K562 (cell line): Measurements from ENCODE around the gene ZER1. TPM values are rescaled to one million over a fixed set of nuclear protein-coding genes. Genes with fewer than 3 reads are reported as not detected.

Experiments
- CBX3 ChIP-seq, 2 experiments: IDR thresholded peaks; 1 replicate in 1 of 2; 2 replicates in 1 of 2; pipeline ENCODE4 v1.6.1; 2012; ENCODE audit warnings: inconsistent platforms in 2 of 2, low read length in 2 of 2, borderline replicate concordance in 1 of 2, control low read depth in 1 of 2
- CBX5 ChIP-seq: IDR thresholded peaks from 2 replicates; pipeline ENCODE4 v1.6.1; 2014; ENCODE audit warnings: low read depth, borderline replicate concordance
- FOXO4 ChIP-seq: fragments of 450-650 bp; formaldehyde crosslinking; IDR thresholded peaks from 2 replicates; pipeline ENCODE4 v1.4.0; 2020; ENCODE audit warnings: mild to moderate bottlenecking, moderate library complexity
- HNRNPK ChIP-seq: fragments of 200-400 bp; formaldehyde crosslinking; IDR thresholded peaks from one replicate; pipeline ENCODE4 v1.6.1; 2018; ENCODE audit warnings: mild to moderate bottlenecking, low read depth, low read length; ENCODE audit not compliant: poor library complexity, severe bottlenecking
- KLF1 ChIP-seq: fragments of 450-650 bp; IDR thresholded peaks from 2 replicates; pipeline ENCODE4 v1.6.1; 2016; ENCODE audit warnings: missing genetic modification characterization, missing compliant biosample characterization
- MCM7 ChIP-seq, 2 experiments: fragments of 450-650 bp; IDR thresholded peaks; 2 replicates each; pipeline ENCODE4 v1.6.1; 2016 to 2018
- MIER1 ChIP-seq: fragments of 450-650 bp; IDR thresholded peaks from 2 replicates; pipeline ENCODE4 v1.6.1; 2016; ENCODE audit warnings: antibody characterized with exemption, mild to moderate bottlenecking, low read depth
- NBN ChIP-seq: fragments of 450-650 bp; IDR thresholded peaks from 2 replicates; pipeline ENCODE4 v1.6.1; 2016; ENCODE audit warnings: low read depth, mild to moderate bottlenecking
- NR2C2 ChIP-seq, 2 experiments: fragments of 200-800 bp in 1 of 2; sonication (Bioruptor generic) in 1 of 2; sonication (generic) in 1 of 2; formaldehyde crosslinking in 1 of 2; IDR thresholded peaks; 2 replicates each; pipeline versions ENCODE4 v1.6.1 to v1.8.0; 2016 to 2022; ENCODE audit warnings: mild to moderate bottlenecking in 1 of 2, missing compliant biosample characterization in 1 of 2, missing genetic modification characterization in 1 of 2, missing genetic modification reagents in 1 of 2
- PATZ1 ChIP-seq: fragments of 250-450 bp; sonication (Bioruptor Pico); IDR thresholded peaks from 2 replicates; pipeline ENCODE4 v1.5.0; 2020; ENCODE audit warnings: mild to moderate bottlenecking, borderline replicate concordance
- POLR2B ChIP-seq: fragments of 450-650 bp; IDR thresholded peaks from 2 replicates; pipeline ENCODE4 v1.6.1; 2018; ENCODE audit warnings: low read depth; ENCODE audit not compliant: partially characterized antibody
- RBFOX2 ChIP-seq: fragments of 200-400 bp; formaldehyde crosslinking; IDR thresholded peaks from 2 replicates; pipeline ENCODE4 v1.6.1; 2017; ENCODE audit warnings: low read depth, mild to moderate bottlenecking, low read length, moderate library complexity
- RFX1 ChIP-seq: fragments of 450-650 bp; IDR thresholded peaks from 2 replicates; pipeline ENCODE4 v1.6.1; 2016; ENCODE audit warnings: mild to moderate bottlenecking, moderate library complexity
- SMAD4 ChIP-seq: fragments of 250-450 bp; sonication (Bioruptor Pico); conservative IDR thresholded peaks from 2 replicates; pipeline ENCODE4 v1.8.0; 2021; ENCODE audit warnings: inconsistent platforms, mild to moderate bottlenecking, moderate library complexity
- SRSF7 ChIP-seq: fragments of 200-400 bp; formaldehyde crosslinking; optimal IDR thresholded peaks from 2 replicates; pipeline ENCODE3; 2017; ENCODE audit warnings: mild to moderate bottlenecking, low read depth, low read length
- U2AF1 ChIP-seq: fragments of 200-400 bp; formaldehyde crosslinking; optimal IDR thresholded peaks from 2 replicates; pipeline ENCODE3; 2017; ENCODE audit warnings: mild to moderate bottlenecking, low read depth, low read length, moderate library complexity
- ZC3H11A ChIP-seq: IDR thresholded peaks from 2 replicates; pipeline ENCODE4 v1.6.1; 2012; ENCODE audit warnings: low read depth, low read length, improper control_type of control experiment
- ZFP1 ChIP-seq: fragments of 450-650 bp; formaldehyde crosslinking; IDR thresholded peaks from 2 replicates; pipeline ENCODE4 v1.4.0; 2020; ENCODE audit warnings: mild to moderate bottlenecking, mixed read lengths
- ZFP91 ChIP-seq: sonication (generic); formaldehyde crosslinking; IDR thresholded peaks from 2 replicates; pipeline ENCODE4 v1.8.0; 2022; ENCODE audit warnings: mild to moderate bottlenecking, missing genetic modification reagents
- ZNF445 ChIP-seq: fragments of 250-450 bp; sonication (Bioruptor Pico); IDR thresholded peaks from 2 replicates; pipeline ENCODE4 v1.4.0; 2020; ENCODE audit warnings: low read depth, mild to moderate bottlenecking, moderate library complexity
- ZNF511 ChIP-seq: sonication (generic); formaldehyde crosslinking; IDR thresholded peaks from 2 replicates; pipeline ENCODE4 v1.8.0; 2022; ENCODE audit warnings: mild to moderate bottlenecking, missing genetic modification reagents
- ZNF644 ChIP-seq: fragments of 200-800 bp; sonication (Bioruptor generic); IDR thresholded peaks from 2 replicates; pipeline ENCODE4 v1.6.1; 2016; ENCODE audit warnings: low read depth, missing genetic modification characterization, missing compliant biosample characterization
- ZNF75A ChIP-seq: fragments of 450-650 bp; formaldehyde crosslinking; IDR thresholded peaks from 2 replicates; pipeline ENCODE4 v1.4.0; 2020; ENCODE audit warnings: mild to moderate bottlenecking
- polyA plus RNA-seq, 8 experiments: library from polyadenylated mRNA; depleted of rRNA in 4 of 8; stranded (reverse) in 5 of 8; unstranded in 3 of 8; fragments of >200 nt; fragmentation: Nextera tagmentation in 2 of 8; fragmentation: Illumina TruSeq in 1 of 8; extraction: Ambion mirVana in 2 of 8; extraction: Trizol in 1 of 8; gene quantifications; 2 replicates each; pipeline versions ENCODE4 v1.2.1 to v1.2.3, GENCODE V29; 2011 to 2014; ENCODE audit warnings: inconsistent platforms in 1 of 8, missing spikeins in 1 of 8
- total RNA-seq, 7 experiments: library from RNA; depleted of rRNA in 6 of 7; stranded (reverse); fragments of >200 nt in 6 of 7; fragmentation: Illumina TruSeq in 2 of 7; extraction: Trizol in 2 of 7; gene quantifications; 2 replicates each; pipeline versions ENCODE4 v1.2.1 to v1.2.3, GENCODE V29; 2011 to 2021; ENCODE audit warnings: low replicate concordance in 1 of 7

Gene ZER1
- total and polyA plus RNA-seq, 9 of the 15 experiments (the other 6 are each of a cell fraction or from before 2014, with no cell fraction given): 0.07 to 10.7 (median 6.2) TPM

GRCh38 chr9:128733256-128733655 lies 38.5 kb downstream of the ZER1 start (continued):
- TF ChIP-seq MIER1: no peak
- TF ChIP-seq PATZ1 (CRISPR knock-in tag): no peak
- no peak for TF ChIP-seq NBN
- TF ChIP-seq ZC3H11A: peak; percentile 87
- no peak for TF ChIP-seq U2AF1
- 0 out of 2 replicates have a peak, but pooled peaks have one; percentile 33 for TF ChIP-seq ZNF511 (CRISPR knock-in tag)
- TF ChIP-seq ZFP91 (CRISPR knock-in tag): no peak
- no peak for TF ChIP-seq CBX3 (IDR thresholded peaks at IDR 0.05; ENCODE audit: borderline replicate concordance in 1 of 2, low read length in 2 of 2)
- TF ChIP-seq ZNF644 (tag): 0 out of 2 replicates have a peak, but pooled peaks have one; percentile 30
- no peak for TF ChIP-seq HNRNPK
- TF ChIP-seq RFX1: no peak
- TF ChIP-seq SMAD4: peak; percentile 54; the same call in 1 of the 2 replicates
- TF ChIP-seq FOXO4 (CRISPR knock-in tag): no peak
- no peak for TF ChIP-seq MCM7 (IDR thresholded peaks at IDR 0.05)
- TF ChIP-seq NR2C2 (CRISPR knock-in tag; IDR thresholded peaks at IDR 0.05): no peak
- TF ChIP-seq NR2C2 (tag; IDR thresholded peaks at IDR 0.05): no peak
- no peak for TF ChIP-seq RBFOX2
- TF ChIP-seq ZFP1 (CRISPR knock-in tag): no peak
- no peak for TF ChIP-seq ZNF75A (CRISPR knock-in tag)
- no peak for TF ChIP-seq SRSF7
- TF ChIP-seq POLR2B: no peak
- TF ChIP-seq CBX5: no peak
- TF ChIP-seq ZNF445: no peak
- TF ChIP-seq KLF1 (tag): no peak
